ENCODE results near the gene CMTR2. TPM values are rescaled to one million over a fixed set of nuclear protein-coding genes. Genes with fewer than 3 reads are reported as not detected.
A peak's percentile ranks its signal among the peaks of the same experiment; 100 is the strongest.

The CMTR2 gene, protein sequence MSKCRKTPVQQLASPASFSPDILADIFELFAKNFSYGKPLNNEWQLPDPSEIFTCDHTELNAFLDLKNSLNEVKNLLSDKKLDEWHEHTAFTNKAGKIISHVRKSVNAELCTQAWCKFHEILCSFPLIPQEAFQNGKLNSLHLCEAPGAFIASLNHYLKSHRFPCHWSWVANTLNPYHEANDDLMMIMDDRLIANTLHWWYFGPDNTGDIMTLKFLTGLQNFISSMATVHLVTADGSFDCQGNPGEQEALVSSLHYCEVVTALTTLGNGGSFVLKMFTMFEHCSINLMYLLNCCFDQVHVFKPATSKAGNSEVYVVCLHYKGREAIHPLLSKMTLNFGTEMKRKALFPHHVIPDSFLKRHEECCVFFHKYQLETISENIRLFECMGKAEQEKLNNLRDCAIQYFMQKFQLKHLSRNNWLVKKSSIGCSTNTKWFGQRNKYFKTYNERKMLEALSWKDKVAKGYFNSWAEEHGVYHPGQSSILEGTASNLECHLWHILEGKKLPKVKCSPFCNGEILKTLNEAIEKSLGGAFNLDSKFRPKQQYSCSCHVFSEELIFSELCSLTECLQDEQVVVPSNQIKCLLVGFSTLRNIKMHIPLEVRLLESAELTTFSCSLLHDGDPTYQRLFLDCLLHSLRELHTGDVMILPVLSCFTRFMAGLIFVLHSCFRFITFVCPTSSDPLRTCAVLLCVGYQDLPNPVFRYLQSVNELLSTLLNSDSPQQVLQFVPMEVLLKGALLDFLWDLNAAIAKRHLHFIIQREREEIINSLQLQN
- total RNA-seq, result 10 to 100 TPM; 18.2 to 50.6 (median 37.0) TPM

DNA sequence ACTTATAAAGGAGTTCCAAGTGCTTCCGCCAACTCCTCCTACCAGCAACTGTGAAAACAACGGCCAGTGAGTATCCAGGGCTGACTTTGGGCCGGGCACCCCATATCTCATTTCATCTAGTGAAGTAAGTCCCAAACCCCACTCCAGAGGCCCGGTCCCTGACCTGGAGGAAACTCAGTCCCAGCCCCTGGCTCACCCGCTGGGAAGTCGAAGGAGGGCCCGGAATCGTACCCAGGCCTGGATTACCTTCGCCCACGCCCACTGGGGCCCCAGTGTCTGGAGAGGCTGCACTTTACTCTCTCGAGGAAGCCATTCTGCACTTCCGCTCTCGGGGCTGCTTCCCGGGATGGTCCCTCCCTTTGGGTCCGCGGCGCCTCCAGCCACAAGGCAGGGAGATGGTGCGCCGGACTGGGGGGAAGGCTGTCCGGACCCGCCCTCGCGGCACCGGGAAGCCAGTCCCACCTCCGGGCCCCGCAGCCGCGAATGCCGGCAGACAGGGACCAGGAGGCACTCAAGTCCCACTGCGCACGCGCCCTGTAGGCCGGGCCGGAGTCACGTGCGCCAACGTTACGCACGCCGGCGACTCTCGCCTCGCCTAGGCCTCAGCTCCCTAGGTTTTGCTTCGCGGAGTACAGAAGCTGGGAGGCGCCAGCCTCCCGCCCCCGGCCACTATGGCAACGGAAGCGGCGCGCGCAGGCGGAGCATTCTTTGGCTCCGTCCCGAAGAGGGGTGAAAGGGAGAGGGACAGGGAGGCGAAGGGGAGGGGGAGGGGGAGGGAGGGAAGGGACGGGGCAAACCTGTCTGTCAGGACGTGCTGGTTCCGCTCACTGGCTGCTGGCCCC lies at the start of gene CMTR2:
Gene CMTR2 (minus strand): TSS at position 513 of the 842 bp plus-strand sequence. CDS start 3,482 bp downstream, outside the sequence.
- Histone ChIP-seq H3K4me3 (peak within 1 kb of the TSS; percentile 60 to 89 (median 66)), H3K36me3 (peaks cover 0 to 28% (median 0%) of the 10 kb centered on the region in 3 donors), H3K9me3 (no peaks in the 10 kb centered on the region), H3K27me3 (no peaks in the 10 kb centered on the region), H3K27ac (peak within 1 kb of the TSS; percentile 82 to 92 (median 91)), H3K4me1 (peaks cover 0 to 18% (median 1%) of the 10 kb centered on the region in 4 donors)
- peak; percentile 90 to 97 (median 97) for DNase-seq
- TF ChIP-seq POLR2A (IDR thresholded peaks at IDR 0.05), result peak; percentile 75 to 82
- TF ChIP-seq, protein P1, sequence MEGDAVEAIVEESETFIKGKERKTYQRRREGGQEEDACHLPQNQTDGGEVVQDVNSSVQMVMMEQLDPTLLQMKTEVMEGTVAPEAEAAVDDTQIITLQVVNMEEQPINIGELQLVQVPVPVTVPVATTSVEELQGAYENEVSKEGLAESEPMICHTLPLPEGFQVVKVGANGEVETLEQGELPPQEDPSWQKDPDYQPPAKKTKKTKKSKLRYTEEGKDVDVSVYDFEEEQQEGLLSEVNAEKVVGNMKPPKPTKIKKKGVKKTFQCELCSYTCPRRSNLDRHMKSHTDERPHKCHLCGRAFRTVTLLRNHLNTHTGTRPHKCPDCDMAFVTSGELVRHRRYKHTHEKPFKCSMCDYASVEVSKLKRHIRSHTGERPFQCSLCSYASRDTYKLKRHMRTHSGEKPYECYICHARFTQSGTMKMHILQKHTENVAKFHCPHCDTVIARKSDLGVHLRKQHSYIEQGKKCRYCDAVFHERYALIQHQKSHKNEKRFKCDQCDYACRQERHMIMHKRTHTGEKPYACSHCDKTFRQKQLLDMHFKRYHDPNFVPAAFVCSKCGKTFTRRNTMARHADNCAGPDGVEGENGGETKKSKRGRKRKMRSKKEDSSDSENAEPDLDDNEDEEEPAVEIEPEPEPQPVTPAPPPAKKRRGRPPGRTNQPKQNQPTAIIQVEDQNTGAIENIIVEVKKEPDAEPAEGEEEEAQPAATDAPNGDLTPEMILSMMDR (IDR thresholded peaks at IDR 0.05), result peak in 1 of 6 experiments; percentile 10

DNA sequence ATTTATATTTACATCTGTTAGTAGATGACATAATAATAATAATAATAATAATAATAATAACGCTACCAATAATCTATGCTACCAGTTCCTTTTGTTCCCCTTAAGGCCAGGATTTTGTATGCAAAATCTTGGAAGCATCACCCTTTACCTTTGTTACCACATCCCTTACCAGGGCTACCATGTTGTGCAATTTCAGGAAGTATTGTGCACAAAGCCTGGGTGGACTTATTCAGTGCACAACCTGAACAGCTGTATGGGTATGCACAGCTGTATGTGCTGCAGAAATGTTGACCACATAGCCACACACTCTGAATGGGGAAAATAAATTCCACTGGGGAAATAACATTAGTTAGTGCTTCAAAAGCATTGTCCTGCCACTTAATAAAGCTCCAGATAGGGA lies 49.4 kb upstream of the CMTR2 start:
- no peaks in the 10 kb centered on the region for H3K4me1 ChIP-seq

DNA sequence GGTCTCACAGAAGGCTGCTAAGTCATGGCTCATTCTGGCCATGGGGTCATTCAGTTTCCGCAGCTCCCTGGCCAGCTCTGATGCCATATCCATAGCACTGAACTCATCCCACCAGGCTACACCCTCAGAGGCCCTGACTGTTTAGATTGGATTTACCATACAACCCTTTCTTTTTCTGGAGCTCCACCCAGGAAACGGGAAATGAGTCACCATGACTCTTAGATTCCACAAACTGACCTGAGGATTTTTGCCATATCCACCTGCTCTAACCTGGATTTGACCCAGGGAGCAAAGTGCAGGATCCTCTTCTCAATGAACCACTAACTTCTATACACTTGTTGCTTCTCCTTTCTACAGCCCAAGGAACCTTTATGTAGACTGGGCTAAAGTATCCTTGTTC lies 49.0 kb upstream of the CMTR2 start:
- Histone ChIP-seq H3K4me3 (no peak overlapping the region), H3K27me3 (no peaks in the 10 kb centered on the region), H3K9me3 (no peaks in the 10 kb centered on the region), H3K36me3 (no peaks in the 10 kb centered on the region), H3K4me1 (no peaks in the 10 kb centered on the region), H3K27ac (no peak overlapping the region)
- TF ChIP-seq, protein P1 (IDR thresholded peaks at IDR 0.05), result no peak
- no peak for TF ChIP-seq POLR2A (IDR thresholded peaks at IDR 0.05)
- DNase-seq, result no peak

More for the DNA sequence above, 49.4 kb upstream of the CMTR2 start:
- H3K36me3 ChIP-seq, result no peaks in the 10 kb centered on the region
- H3K4me3 ChIP-seq, result no peak overlapping the region
- no peaks in the 10 kb centered on the region for H3K9me3 ChIP-seq
- TF ChIP-seq, protein P1 (IDR thresholded peaks at IDR 0.05), result no peak
- no peak for TF ChIP-seq POLR2A (IDR thresholded peaks at IDR 0.05)
- no peak for DNase-seq
- no peaks in the 10 kb centered on the region for H3K27me3 ChIP-seq
- no peak overlapping the region for H3K27ac ChIP-seq

DNA sequence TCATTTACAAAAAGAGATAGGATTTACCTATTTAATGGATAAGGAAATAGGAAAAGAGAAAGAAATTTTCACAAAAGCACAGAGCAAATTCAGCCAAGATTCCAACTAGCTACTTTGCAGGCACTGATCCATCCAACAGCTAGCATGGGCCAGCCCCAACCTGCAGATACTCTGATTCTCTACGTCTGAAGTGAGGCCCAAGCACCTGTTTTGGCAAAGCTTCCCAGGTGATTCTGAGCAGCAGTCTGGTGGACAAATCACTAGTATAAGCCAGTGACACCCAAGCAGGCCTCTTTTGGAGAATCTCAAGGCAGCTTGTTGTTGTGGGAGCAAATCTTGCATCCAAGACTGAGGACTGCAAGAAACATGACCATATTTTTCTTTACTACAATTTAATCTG lies 48.4 kb upstream of the CMTR2 start:
- TF ChIP-seq, protein P1 (IDR thresholded peaks at IDR 0.05), result no peak
- no peak for TF ChIP-seq POLR2A (IDR thresholded peaks at IDR 0.05)
- no peak overlapping the region for H3K27ac ChIP-seq
- H3K36me3 ChIP-seq, result no peaks in the 10 kb centered on the region
- no peak for DNase-seq
- no peaks in the 10 kb centered on the region for H3K4me1 ChIP-seq
- no peak overlapping the region for H3K4me3 ChIP-seq
- H3K9me3 ChIP-seq, result no peaks in the 10 kb centered on the region
- no peaks in the 10 kb centered on the region for H3K27me3 ChIP-seq

GRCh38 chr16:71328151-71328550 lies 38.9 kb upstream of the CMTR2 start:
- Histone ChIP-seq H3K4me3 (no peak overlapping the region), H3K36me3 (no peaks in the 10 kb centered on the region), H3K27me3 (no peaks in the 10 kb centered on the region), H3K4me1 (no peaks in the 10 kb centered on the region), H3K9me3 (no peaks in the 10 kb centered on the region), H3K27ac (no peak overlapping the region)
- DNase-seq, result no peak
- TF ChIP-seq, protein P1 (IDR thresholded peaks at IDR 0.05), result no peak
- no peak for TF ChIP-seq POLR2A (IDR thresholded peaks at IDR 0.05)

All from Peyer's patch (tissue), 4 donors.